HG03432 (cell line): ENCODE data around the gene ZNF618.

Experiments
- ATAC-seq: cut with Tn5 transposase; IDR thresholded peaks from one replicate; pipeline ENCODE4 v1.9.1; 2021; ENCODE audit warnings: mild to moderate bottlenecking, moderate library complexity; ENCODE audit not compliant: unreplicated experiment

ZNF618 gene

GRCh38 chr9:114014044-114014443 is 137.9 kb downstream of the ZNF618 start:
- no peak for ATAC-seq

DNA sequence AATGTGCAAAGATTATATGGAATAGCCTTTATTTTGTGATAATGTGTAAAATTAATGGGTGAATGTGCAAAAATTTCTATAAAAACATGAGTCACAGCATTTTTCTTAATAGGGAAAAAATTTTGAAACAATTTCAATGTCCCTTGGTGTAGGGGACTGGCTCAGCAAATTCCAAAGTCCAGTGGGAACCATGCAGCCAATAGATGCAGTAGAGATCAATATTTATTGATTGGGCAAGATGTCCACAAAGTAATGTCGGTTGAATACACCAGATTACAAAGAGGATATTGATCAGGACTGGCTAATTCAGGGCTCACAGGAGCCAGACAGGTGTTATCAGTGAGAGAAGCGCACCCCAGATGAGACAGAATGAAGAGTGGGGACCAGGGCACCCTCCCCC is 139.5 kb downstream of the ZNF618 start:
- no peak for ATAC-seq

DNA sequence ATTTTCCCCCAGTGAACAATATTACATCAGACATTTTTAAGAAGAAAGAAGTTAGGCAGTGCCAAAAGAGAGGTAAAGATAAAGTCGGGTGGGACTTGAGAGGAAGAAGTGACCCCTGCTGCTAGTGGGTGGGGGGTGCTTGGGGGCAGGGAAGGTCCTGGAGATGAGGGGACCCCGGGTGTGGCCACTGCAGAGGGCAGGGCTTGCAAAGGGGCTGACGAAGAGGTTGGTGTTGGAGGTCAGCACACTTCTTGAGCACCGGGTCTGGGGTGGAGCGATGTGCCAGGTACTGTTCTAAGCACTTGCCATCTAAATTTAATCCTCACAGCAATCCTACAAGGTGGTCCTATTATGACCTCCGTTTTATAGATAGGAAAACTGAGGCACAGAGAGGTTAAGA is 140.0 kb downstream of the ZNF618 start:
- no peak for ATAC-seq

GRCh38 chr9:114016629-114017423 is 140.7 kb downstream of the ZNF618 start:
- no peak for ATAC-seq

GRCh38 chr9:114017741-114018715 is 141.9 kb downstream of the ZNF618 start:
- no peak for ATAC-seq

DNA sequence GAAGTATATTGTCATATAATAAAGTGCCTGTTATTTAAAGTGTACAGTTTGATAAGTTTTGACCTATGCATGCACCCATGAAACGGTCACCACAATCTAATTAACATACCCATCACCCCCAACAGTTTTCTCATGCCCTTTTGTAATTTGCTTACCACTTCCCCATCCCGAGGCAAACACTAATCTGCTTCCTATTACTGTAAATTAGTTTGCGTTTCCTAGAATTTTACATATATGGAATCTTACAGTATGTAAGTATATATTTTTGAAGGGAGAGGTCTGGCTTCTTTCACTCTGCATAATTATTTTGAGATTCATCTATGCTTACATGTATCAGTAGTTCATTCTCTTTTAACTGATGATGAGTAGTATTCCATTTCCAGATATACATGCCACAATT is 145.5 kb downstream of the ZNF618 start:
- ATAC-seq = no peak

DNA sequence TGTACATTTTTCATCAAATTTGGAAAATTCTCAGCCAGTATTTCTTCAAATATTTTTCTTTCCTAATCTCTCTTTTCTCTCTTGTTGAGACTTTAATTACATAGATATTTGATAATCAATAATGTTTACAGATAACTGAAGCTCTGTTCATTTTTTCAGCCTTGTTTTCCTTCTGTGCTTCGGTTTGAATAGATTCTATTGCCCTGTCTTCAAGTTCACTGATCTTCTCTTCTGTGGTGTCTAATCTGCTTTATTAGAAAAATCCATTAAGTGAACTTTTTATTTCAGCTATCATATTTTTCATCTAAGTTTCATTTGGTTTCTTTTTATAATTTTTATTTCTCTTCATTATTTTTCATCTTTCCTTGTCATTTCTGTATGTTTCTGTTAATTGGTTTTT is 147.9 kb downstream of the ZNF618 start:
- no peak for ATAC-seq

DNA sequence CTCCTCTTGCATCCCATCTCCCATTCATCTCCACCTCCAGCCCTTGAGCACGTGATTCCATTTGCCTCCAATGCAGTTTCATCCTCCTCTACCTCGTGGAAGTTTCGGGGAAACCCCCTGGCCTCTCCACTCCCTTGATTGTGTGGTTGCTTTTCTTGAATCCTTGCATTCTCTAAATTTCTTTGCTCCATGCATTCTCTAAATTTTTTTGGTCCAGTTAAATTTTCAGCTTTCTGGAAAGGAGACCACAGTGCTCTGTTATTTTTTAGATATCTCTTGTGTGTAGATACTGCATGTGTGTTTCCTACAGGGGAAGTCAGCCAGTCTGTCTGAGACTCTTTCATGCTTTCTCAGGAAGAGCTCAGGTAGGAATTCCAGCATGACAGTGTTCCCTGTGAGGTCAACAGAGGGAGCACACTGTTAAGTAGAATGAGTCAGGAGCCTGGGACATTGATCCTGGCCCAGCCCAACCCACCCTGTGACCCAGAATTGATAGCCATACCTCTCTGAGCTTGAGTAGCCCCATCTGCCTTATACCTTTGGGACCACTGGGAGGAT is 149.2 kb downstream of the ZNF618 start:
- ATAC-seq = no peak

DNA sequence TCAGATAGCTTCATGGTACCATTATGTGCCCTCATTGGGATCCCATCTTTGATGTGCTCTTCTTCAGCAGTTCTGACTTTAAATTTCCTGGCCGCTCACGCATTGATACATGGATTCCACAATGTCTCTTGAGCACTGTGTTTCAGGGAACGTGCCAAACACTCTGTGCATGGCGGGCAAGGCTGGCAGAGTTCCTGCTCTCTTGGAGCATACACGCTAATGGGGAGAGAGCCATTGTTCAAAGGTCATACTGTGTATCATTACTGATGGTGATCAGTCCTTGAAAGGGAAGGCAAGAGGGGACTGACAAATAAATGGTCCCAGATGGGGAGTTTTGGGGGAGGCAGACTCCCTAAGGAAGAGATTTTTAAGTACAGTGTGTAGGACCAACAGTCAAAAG is 149.7 kb downstream of the ZNF618 start:
- ATAC-seq = no peak

- ATAC-seq = no peak
Observed at GRCh38 chr9:114026335-114026734, 150.2 kb downstream of the ZNF618 start.

GRCh38 chr9:114027159-114027862 is 151.2 kb downstream of the ZNF618 start:
- ATAC-seq = no peak

DNA sequence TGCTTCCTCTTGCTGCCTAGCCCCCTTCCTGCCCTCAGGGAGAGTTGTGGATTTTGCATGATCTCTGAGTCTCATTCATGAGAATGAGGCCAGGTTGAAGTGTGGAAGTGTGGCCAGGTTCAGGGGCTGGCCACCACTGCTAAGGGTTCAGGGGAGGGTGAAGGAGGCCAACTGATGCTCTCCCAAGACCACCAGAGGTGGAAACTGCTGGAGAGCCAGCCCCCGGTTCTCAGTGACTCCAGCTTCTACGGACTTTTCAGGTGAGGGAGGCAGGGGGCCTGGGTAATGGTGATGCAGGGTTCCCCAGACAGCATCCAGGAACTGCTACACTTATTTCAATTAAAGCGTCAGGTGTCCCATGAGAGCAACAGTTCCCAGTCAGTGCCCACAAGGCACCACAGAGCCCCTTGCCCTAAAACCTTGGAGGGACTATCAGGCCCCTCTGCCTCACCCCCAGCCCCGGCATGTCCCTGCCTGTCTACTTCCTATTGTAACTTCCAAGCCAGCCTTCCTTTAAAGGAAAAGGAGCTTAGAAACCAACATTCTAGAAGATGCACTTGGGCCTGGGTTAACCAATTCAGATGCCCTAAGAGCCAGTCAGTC is 151.9 kb downstream of the ZNF618 start:
- no peak for ATAC-seq

DNA sequence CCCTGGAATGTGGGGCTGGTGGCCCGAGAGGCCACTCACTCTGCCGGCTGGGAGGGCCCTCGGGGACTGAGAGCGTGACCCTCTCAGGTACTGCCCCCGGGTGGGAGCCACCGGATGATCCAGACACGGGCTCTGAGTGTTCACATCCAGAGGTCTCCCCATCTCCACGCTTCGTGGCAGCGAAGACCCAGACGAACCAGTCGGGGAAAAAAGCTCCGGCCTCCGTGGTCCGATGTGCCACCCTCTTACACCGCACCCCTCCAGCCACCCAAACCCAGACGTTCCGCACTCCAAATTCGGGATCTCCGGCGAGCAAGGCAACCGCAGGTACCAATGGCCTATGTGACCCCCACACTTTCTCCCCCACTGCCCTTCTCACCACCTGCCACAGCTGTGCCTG is 152.5 kb downstream of the ZNF618 start:
- no peak for ATAC-seq

DNA sequence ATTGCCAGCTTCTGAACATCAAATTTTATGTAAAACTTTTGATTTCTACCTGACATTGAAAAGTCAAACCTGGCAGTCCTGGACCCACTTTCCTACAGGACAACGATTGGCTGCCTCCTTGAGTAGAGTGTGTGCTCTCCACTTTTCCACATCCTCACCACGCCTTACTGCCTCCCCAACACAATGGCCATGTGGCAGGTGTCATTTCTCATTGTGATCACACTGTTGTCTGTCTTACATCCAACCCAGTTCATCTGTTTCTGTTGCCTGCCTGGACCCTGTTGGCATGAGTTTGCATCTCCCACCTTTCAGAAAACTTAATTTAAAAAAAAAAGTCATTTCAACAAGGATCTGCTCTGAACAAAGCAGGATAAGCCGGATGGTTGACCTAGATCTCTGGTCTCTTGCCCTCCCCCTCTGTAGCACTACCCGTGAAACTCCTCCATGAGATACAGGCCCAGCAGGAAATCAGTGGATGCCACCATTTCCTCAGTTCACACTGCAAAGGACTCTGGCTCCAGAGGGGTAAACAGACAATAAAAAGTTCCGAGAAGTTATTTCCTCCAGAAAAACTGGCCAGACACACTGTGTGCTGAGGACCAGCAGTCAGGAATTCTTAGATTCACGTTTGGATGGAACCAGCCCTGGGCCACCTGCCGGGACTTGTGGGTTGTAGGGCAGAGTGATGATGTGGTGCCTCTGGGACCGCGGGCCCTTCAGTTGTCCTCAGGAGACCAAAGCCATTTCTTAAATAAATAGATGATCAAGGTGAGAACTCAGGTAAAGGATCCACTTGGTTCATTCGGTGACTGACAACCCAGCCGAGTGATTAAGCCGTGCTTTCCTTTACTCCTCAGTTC is 153.4 kb downstream of the ZNF618 start:
- ATAC-seq = no peak

GRCh38 chr9:114030364-114030763 is 154.3 kb downstream of the ZNF618 start:
- no peak for ATAC-seq

DNA sequence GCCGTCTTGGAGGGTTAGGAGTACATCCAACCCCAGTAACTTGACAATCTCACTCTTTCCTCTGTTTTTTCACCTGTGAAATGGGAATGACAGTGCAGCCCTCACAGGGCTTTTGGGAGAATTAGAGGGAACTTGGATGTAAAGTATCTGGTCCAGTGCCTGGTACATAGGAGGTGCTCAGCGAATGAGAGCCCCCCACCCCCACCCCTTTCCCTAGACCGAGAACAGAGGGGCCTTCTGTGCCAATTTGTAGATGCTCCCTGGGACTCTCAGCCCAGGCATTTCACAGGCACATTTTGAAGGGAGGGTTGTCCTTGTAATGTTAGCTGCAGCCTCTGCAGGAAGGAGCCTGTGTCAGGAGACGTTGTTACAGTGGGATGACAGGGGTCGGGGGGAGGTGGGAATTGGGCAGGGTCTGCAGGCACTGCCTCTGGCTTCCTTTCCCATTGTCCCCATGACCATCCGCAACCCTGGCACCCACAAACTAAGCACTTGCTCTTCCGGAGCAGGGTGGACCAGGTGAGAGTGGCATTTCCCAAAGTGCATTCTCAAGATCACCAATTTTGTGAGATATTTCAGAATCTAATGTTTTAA is 155.0 kb downstream of the ZNF618 start:
- no peak for ATAC-seq

- no peak for ATAC-seq
Observed at GRCh38 chr9:114031948-114032840, 156.1 kb downstream of the ZNF618 start.

GRCh38 chr9:114033397-114034103 is 157.4 kb downstream of the ZNF618 start:
- ATAC-seq = no peak
